Prostate gland (tissue), 2 donors: ENCODE measurements around the gene JTB. TPM values are rescaled to one million over a fixed set of nuclear protein-coding genes. Genes with fewer than 3 reads are reported as not detected.

ENCODE experiments used
- DNase-seq: peaks from one replicate; pipeline ENCODE4 v3.0.0-alpha.2; 2019; ENCODE audit warnings: low spot score
- H3K27ac ChIP-seq, 2 donors: fragments of 200-600 bp; sonication (generic); 2 replicates each; pipeline ENCODE4 v1.5.1; 2017 to 2019
- H3K27me3 ChIP-seq: fragments of 200-600 bp; sonication (generic); replicated peaks from 2 replicates; pipeline ENCODE4 v1.5.1; 2019; ENCODE audit not compliant: insufficient read depth
- H3K36me3 ChIP-seq, 2 donors: fragments of 200-600 bp; sonication (generic); 1 replicate in 1 of 2; 2 replicates in 1 of 2; pipeline versions ENCODE4 v1.5.1 to v1.8.1; 2017 to 2019
- H3K4me1 ChIP-seq: fragments of 200-600 bp; sonication (generic); replicated peaks from 2 replicates; pipeline ENCODE4 v1.5.1; 2019
- H3K4me3 ChIP-seq, 2 donors: fragments of 200-600 bp; sonication (generic); 2 replicates each; pipeline ENCODE4 v1.5.1; 2017 to 2019
- H3K9me3 ChIP-seq: fragments of 200-600 bp; sonication (generic); 2 replicates; pipeline ENCODE4 v1.5.1; 2017
- CTCF ChIP-seq, 4 experiments: fragments of 200-600 bp in 2 of 4; fragments of 450-650 bp in 2 of 4; sonication (generic) in 2 of 4; IDR thresholded peaks; 1 replicate in 3 of 4; 2 replicates in 1 of 4; pipeline ENCODE4 v1.5.1; 2016 to 2019; ENCODE audit warnings: antibody characterized with exemption in 4 of 4, mild to moderate bottlenecking in 2 of 4, moderate library complexity in 2 of 4
- POLR2A ChIP-seq: fragments of 450-650 bp; IDR thresholded peaks from one replicate; pipeline ENCODE4 v1.6.1; 2016; ENCODE audit warnings: antibody characterized with exemption, mild to moderate bottlenecking
- POLR2AphosphoS5 ChIP-seq: sonication (generic); formaldehyde crosslinking; IDR thresholded peaks from one replicate; pipeline ENCODE4 v1.6.1; 2017; ENCODE audit warnings: antibody characterized with exemption
- WGBS: methylation state at CpG from one replicate; pipeline ENCODE4 v1.1.5; 2018; 5-methylcytosine and 5-hydroxymethylcytosine counted together
- intact Hi-C: fragments of 100-400 bp; cut with DNase I; formaldehyde crosslinking; loops from one replicate; pipeline ENCODE4 v1.14.2; 2022
- total RNA-seq, 2 donors: library from RNA; depleted of rRNA; stranded (reverse); fragments of >200 nt; gene quantifications; one replicate each; pipeline ENCODE4 v1.1.0, GENCODE V29; 2016

JTB gene
- total RNA-seq, 2 donors from 2014 or later, result 234 to 404 TPM

DNA sequence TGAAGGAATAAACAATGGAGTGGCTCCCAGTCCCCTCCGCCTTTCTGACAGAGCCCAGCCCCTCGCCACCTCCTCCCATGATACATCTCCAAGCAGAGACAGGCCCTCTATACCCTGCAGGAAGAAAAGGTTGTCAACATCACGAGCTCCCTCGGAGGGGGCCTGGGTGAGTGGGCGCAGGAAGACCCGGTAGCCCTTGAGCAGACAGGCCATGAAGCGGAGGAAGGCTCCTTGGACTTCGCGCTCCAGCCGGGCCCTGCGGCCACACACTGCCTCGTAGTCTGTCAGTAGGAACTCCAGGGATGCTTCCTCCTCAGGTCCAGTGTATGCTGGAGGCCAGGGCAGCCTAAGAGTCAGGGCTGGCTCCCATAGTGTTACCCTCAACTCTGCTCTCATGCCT, 38.0 kb downstream of the JTB start:
- Histone ChIP-seq H3K27ac (no peak overlapping the region), H3K27me3 (no peaks in the 10 kb centered on the region), H3K36me3 (peaks cover 4 to 24% of the 10 kb centered on the region in 2 donors), H3K4me3 (no peak overlapping the region), H3K9me3 (no peaks in the 10 kb centered on the region), H3K4me1 (no peaks in the 10 kb centered on the region)
- TF ChIP-seq POLR2AphosphoS5 (no peak), CTCF (IDR thresholded peaks at IDR 0.05) (no peak), POLR2A (no peak)
- WGBS, result 59% methylated on average over 3 of the region's 12 CpGs
- DNase-seq, result no peak
- intact Hi-C loops, result no loop called here

GRCh38 chr1:153938996-153939395, 38.5 kb downstream of the JTB start:
- DNase-seq, result no peak
- Histone ChIP-seq H3K27ac (no peak overlapping the region), H3K9me3 (no peaks in the 10 kb centered on the region), H3K36me3 (peaks cover 4 to 29% of the 10 kb centered on the region in 2 donors), H3K27me3 (no peaks in the 10 kb centered on the region), H3K4me3 (no peak overlapping the region), H3K4me1 (no peaks in the 10 kb centered on the region)
- intact Hi-C loops, result no loop called here
- 90% methylated on average over 3 of the region's 3 CpGs for WGBS
- TF ChIP-seq CTCF (IDR thresholded peaks at IDR 0.05), result no peak
- TF ChIP-seq POLR2AphosphoS5, result no peak
- TF ChIP-seq POLR2A, result no peak

DNA sequence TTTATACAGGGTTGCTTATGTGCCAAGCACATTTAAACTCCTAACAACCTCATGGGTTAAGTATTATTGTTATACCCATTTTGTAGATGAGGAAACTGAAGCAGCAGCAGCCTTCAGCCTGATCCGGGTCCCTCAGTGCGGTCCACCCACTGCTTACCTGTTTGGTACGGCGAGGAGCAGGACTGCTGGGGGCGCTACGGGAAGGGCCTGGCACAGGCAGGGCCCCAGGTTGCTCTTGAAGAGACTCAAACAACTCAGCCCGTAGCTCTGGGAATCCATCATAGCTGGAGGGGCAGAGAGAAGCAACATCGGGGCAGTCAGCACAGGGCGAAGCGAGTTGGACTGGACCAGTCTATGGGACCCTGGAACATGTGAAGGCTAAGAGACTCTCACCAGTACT, 40.1 kb downstream of the JTB start:
- TF ChIP-seq POLR2AphosphoS5 (no peak), POLR2A (no peak), CTCF (IDR thresholded peaks at IDR 0.05) (no peak)
- Histone ChIP-seq H3K27ac (no peak overlapping the region), H3K36me3 (peaks cover 10 to 37% of the 10 kb centered on the region in 2 donors), H3K9me3 (no peaks in the 10 kb centered on the region), H3K4me1 (no peaks in the 10 kb centered on the region), H3K27me3 (no peaks in the 10 kb centered on the region), H3K4me3 (no peak overlapping the region)
- DNase-seq, result no peak
- WGBS, result 97% methylated on average over 10 of the region's 10 CpGs
- intact Hi-C loops, result no loop called here

GRCh38 chr1:153936011-153936802, 41.3 kb downstream of the JTB start:
- TF ChIP-seq POLR2A, result no peak
- no peak for TF ChIP-seq POLR2AphosphoS5
- no peak for TF ChIP-seq CTCF (IDR thresholded peaks at IDR 0.05)
- Histone ChIP-seq H3K36me3 (peaks cover 10 to 40% of the 10 kb centered on the region in 2 donors), H3K27ac (no peak overlapping the region), H3K4me3 (no peak overlapping the region), H3K27me3 (no peaks in the 10 kb centered on the region), H3K9me3 (no peaks in the 10 kb centered on the region), H3K4me1 (no peaks in the 10 kb centered on the region)
- no peak for DNase-seq
- WGBS, result 95% methylated on average over 12 of the region's 12 CpGs
- intact Hi-C loops, result no loop called here

DNA sequence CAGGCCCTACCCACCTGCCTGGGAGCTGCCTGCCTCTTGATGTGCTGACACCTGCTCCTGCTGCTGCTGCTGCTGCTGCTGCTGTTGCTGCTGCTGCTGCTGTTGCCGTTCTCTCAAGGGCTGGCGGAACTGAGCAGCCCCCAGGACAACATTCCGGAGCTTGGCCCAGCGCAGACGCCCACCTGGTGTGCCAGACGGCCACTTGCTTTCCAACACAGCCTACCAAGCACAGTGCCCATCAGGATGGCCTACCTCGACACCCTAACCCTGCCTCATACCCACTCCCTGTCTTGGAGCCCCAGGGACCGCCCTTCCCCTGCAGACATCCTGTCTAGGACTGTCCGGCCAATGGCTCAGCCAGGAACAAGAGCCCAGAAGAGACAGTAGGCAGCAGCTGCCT, 42.7 kb downstream of the JTB start:
- Histone ChIP-seq H3K4me1 (no peaks in the 10 kb centered on the region), H3K27me3 (no peaks in the 10 kb centered on the region), H3K36me3 (peaks cover 14 to 40% of the 10 kb centered on the region in 2 donors), H3K9me3 (no peaks in the 10 kb centered on the region), H3K4me3 (no peak overlapping the region), H3K27ac (no peak overlapping the region)
- intact Hi-C loops, result no loop called here
- TF ChIP-seq CTCF (IDR thresholded peaks at IDR 0.05) (no peak), POLR2AphosphoS5 (no peak), POLR2A (no peak)
- 98% methylated on average over 9 of the region's 9 CpGs for WGBS
- DNase-seq, result no peak
